ENCODE measurements around the gene ASF1B.
"Not testable (repeated sequence)": the region's sequence is repeated elsewhere in the genome, so short reads cannot be mapped to it uniquely, and the experiment has no call there.

The ASF1B gene

GRCh38 chr19:14158276-14159023 lies 22.1 kb upstream of the ASF1B start:
- no peak for DNase-seq

- DNase-seq, result no peak
Observed at GRCh38 chr19:14156971-14157717, 20.8 kb upstream of the ASF1B start.

- no peak for DNase-seq
Observed at GRCh38 chr19:14156122-14156521, 19.7 kb upstream of the ASF1B start.

- DNase-seq, result no peak
Observed at GRCh38 chr19:14155371-14155770, 19.0 kb upstream of the ASF1B start.

GRCh38 chr19:14152713-14153112 lies 16.3 kb upstream of the ASF1B start:
- no peak for DNase-seq

GRCh38 chr19:14150770-14151661 lies 14.6 kb upstream of the ASF1B start:
- DNase-seq, result no peak

GRCh38 chr19:14150041-14150769 lies 13.8 kb upstream of the ASF1B start:
- no peak for DNase-seq

GRCh38 chr19:14149509-14149994 lies 13.2 kb upstream of the ASF1B start:
- DNase-seq, result peak; percentile 74

- no peak for DNase-seq
Observed at GRCh38 chr19:14148751-14149410, 12.5 kb upstream of the ASF1B start.

- peak; percentile 66 for DNase-seq
Observed at GRCh38 chr19:14147797-14148605, 11.6 kb upstream of the ASF1B start.

GRCh38 chr19:14146789-14147216 lies 10.4 kb upstream of the ASF1B start:
- no peak for DNase-seq

GRCh38 chr19:14146169-14146568 lies 9.8 kb upstream of the ASF1B start:
- not testable (repeated sequence) for DNase-seq

- no peak for DNase-seq
Observed at GRCh38 chr19:14145381-14145780, 9.0 kb upstream of the ASF1B start.

GRCh38 chr19:14142262-14143190 lies 6.1 kb upstream of the ASF1B start:
- no peak for DNase-seq

GRCh38 chr19:14141041-14141440 lies 4.7 kb upstream of the ASF1B start:
- DNase-seq, result no peak

GRCh38 chr19:14139944-14140343 lies 3.6 kb upstream of the ASF1B start:
- no peak for DNase-seq

GRCh38 chr19:14138576-14139265 lies 2.3 kb upstream of the ASF1B start:
- DNase-seq, result no peak

GRCh38 chr19:14135985-14136508 lies 342 bp downstream of the ASF1B start:
- no peak for DNase-seq

- no peak for DNase-seq
Observed at GRCh38 chr19:14135355-14135754, 1.0 kb downstream of the ASF1B start.

Data from CD4-positive, alpha-beta T cell treated with Interleukin-12 subunit alpha and Interleukin-12 subunit beta, for 1 hour (primary cell).